Activated B cell treated with CpG ODN at 0.5 μM for 24 hours (primary cell): Measurements from ENCODE around the gene DTNBP1. TPM values are rescaled to one million over a fixed set of nuclear protein-coding genes. Genes with fewer than 3 reads are reported as not detected.

Experiments
- ATAC-seq: fragments of 200-7000 bp; cut with Tn5 transposase; one replicate; pipeline ENCODE4 v1.10.0; 2021; ENCODE audit warnings: low read depth, mild to moderate bottlenecking, moderate library complexity
- CTCF ChIA-PET: fragments of 350-600 bp; sonication (Branson Sonifier 250); formaldehyde crosslinking; loops from one replicate; lab custom pipeline; 2021; ENCODE audit warnings: antibody characterized with exemption; lab: Charles Lee
- POLR2A ChIA-PET: fragments of 350-600 bp; sonication (Branson Sonifier 250); formaldehyde crosslinking; loops from one replicate; lab custom pipeline; 2021; ENCODE audit warnings: antibody characterized with exemption; lab: Charles Lee
- DNase-seq: peaks from one replicate; pipeline ENCODE4 v3.0.0; 2022
- H3K27ac Mint-ChIP-seq: one replicate; pipeline ENCODE4 v1.8.0; 2020; ENCODE audit warnings: mixed read lengths
- H3K27me3 Mint-ChIP-seq: one replicate; pipeline ENCODE4 v1.8.0; 2021; ENCODE audit warnings: mixed read lengths
- H3K36me3 Mint-ChIP-seq: one replicate; pipeline ENCODE4 v1.8.0; 2021; ENCODE audit warnings: low read depth, mixed read lengths
- H3K4me1 Mint-ChIP-seq: one replicate; pipeline ENCODE4 v1.8.0; 2021; ENCODE audit warnings: mixed read lengths
- H3K4me3 Mint-ChIP-seq: one replicate; pipeline ENCODE4 v1.8.0; 2020; ENCODE audit warnings: mild to moderate bottlenecking, mixed read lengths
- H3K9me3 Mint-ChIP-seq: one replicate; pipeline ENCODE4 v1.8.0; 2020; ENCODE audit warnings: mixed read lengths
- intact Hi-C: fragments of 100-400 bp; cut with micrococcal nuclease; formaldehyde crosslinking; loops from one replicate; pipeline ENCODE4 v1.15.1; 2024
- total RNA-seq: library from RNA; stranded (reverse); gene quantifications from 2 replicates; pipeline ENCODE4 v1.2.3, GENCODE V29; 2022
- TF ChIP-seq, protein P1 (sequence below): fragments of 200-600 bp; IDR thresholded peaks from one replicate; pipeline ENCODE4 v1.8.0; 2022; ENCODE audit warnings: antibody characterized with exemption, mild to moderate bottlenecking

The DTNBP1 gene
- total RNA-seq, 1 donor from 2014 or later, result 50.3 TPM

- CTCF ChIA-PET, result no interaction called here
- Mint-ChIP-seq H3K27me3 (no peaks in the 10 kb centered on the region), H3K36me3 (peaks cover 68% of the 10 kb centered on the region), H3K4me1 (peaks cover 38% of the 10 kb centered on the region), H3K27ac (no peak overlapping the region), H3K4me3 (no peak overlapping the region), H3K9me3 (no peaks in the 10 kb centered on the region)
- DNase-seq (no peak), ATAC-seq (no peak)
- POLR2A ChIA-PET, result interaction anchor here (1.5 kb wide), 1 partner anchor 1171 kb away, joined by 3 read pairs; no protein-coding TSS in a partner anchor
- TF ChIP-seq, protein P1, sequence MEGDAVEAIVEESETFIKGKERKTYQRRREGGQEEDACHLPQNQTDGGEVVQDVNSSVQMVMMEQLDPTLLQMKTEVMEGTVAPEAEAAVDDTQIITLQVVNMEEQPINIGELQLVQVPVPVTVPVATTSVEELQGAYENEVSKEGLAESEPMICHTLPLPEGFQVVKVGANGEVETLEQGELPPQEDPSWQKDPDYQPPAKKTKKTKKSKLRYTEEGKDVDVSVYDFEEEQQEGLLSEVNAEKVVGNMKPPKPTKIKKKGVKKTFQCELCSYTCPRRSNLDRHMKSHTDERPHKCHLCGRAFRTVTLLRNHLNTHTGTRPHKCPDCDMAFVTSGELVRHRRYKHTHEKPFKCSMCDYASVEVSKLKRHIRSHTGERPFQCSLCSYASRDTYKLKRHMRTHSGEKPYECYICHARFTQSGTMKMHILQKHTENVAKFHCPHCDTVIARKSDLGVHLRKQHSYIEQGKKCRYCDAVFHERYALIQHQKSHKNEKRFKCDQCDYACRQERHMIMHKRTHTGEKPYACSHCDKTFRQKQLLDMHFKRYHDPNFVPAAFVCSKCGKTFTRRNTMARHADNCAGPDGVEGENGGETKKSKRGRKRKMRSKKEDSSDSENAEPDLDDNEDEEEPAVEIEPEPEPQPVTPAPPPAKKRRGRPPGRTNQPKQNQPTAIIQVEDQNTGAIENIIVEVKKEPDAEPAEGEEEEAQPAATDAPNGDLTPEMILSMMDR, result no peak
- intact Hi-C loops, result no loop called here
These were observed 187.6 kb downstream of the DTNBP1 start for GRCh38 chr6:15475261-15475660.

- CTCF ChIA-PET, result no interaction called here
- Mint-ChIP-seq H3K27ac (no peak overlapping the region), H3K4me1 (peaks cover 31% of the 10 kb centered on the region)
These were observed 188.6 kb downstream of the DTNBP1 start for GRCh38 chr6:15474196-15474595.

DNA sequence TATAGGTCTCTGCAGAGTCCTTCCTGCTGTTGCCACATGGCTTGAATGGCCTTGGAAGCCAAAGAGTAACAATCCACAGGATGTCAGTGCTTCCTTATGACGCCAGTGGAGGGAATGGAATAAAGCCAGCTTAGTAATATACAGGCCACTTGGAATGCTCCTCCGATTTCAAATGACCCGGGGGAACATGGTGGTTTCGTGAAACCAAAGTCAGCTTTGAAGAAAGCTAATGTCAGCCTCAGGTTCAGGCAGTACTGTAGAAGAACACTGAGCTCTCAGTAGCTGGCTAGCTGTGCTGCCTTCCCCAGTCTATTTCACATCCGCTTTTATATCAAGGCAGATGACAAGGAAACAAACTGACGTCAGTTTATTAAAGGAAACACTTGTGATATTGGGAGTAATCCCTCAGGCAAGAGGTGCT lies 189.1 kb downstream of the DTNBP1 start:
- POLR2A ChIA-PET, result no interaction called here
- H3K36me3 Mint-ChIP-seq, result peaks cover 60% of the 10 kb centered on the region
- no peak overlapping the region for H3K27ac Mint-ChIP-seq
- TF ChIP-seq, protein P1, result no peak
- H3K27me3 Mint-ChIP-seq, result no peaks in the 10 kb centered on the region
- DNase-seq (no peak), ATAC-seq (no peak)
- CTCF ChIA-PET, result no interaction called here
- H3K4me1 Mint-ChIP-seq, result peaks cover 28% of the 10 kb centered on the region
- H3K4me3 Mint-ChIP-seq, result no peak overlapping the region
- H3K9me3 Mint-ChIP-seq, result no peaks in the 10 kb centered on the region
- intact Hi-C loops, result no loop called here

More at GRCh38 chr6:15474196-15474595, 188.6 kb downstream of the DTNBP1 start:
- intact Hi-C loops, result no loop called here
- ATAC-seq (no peak), DNase-seq (no peak)
- H3K9me3 Mint-ChIP-seq, result no peaks in the 10 kb centered on the region
- TF ChIP-seq, protein P1, result no peak
- H3K27me3 Mint-ChIP-seq, result no peaks in the 10 kb centered on the region
- H3K36me3 Mint-ChIP-seq, result peaks cover 60% of the 10 kb centered on the region
- H3K4me3 Mint-ChIP-seq, result no peak overlapping the region
- POLR2A ChIA-PET, result interaction anchor here (0.6 kb wide), 1 partner anchor 654 kb away, joined by 3 read pairs; no protein-coding TSS in a partner anchor

GRCh38 chr6:15473174-15473573 lies 189.7 kb downstream of the DTNBP1 start:
- CTCF ChIA-PET, result no interaction called here
- peaks cover 65% of the 10 kb centered on the region for H3K36me3 Mint-ChIP-seq
- no peak overlapping the region for H3K4me3 Mint-ChIP-seq
- no peak overlapping the region for H3K27ac Mint-ChIP-seq
- no peaks in the 10 kb centered on the region for H3K27me3 Mint-ChIP-seq
- peaks cover 28% of the 10 kb centered on the region for H3K4me1 Mint-ChIP-seq
- POLR2A ChIA-PET, result no interaction called here
- intact Hi-C loops, result no loop called here
- ATAC-seq (no peak), DNase-seq (no peak)
- no peaks in the 10 kb centered on the region for H3K9me3 Mint-ChIP-seq
- TF ChIP-seq, protein P1, result no peak
